Stimulated activated CD4-positive, alpha-beta T cell treated with anti-CD3 and anti-CD28 coated beads, Interleukin-2, amount 100 ng/mL, for 4 hours (primary cell): ENCODE results near the gene CCDC154.
"Not testable (repeated sequence)": the region's sequence is repeated elsewhere in the genome, so short reads cannot be mapped to it uniquely, and the experiment has no call there.

ENCODE experiments used
- DNase-seq: peaks from one replicate; pipeline ENCODE4 v3.0.0-alpha.2; 2020; ENCODE audit warnings: low read depth

Gene CCDC154

GRCh38 chr16:1453316-1453715, 9.0 kb upstream of the CCDC154 start:
- DNase-seq = no peak

GRCh38 chr16:1452530-1452929, 8.2 kb upstream of the CCDC154 start:
- no peak for DNase-seq

- DNase-seq = no peak
These were observed 7.5 kb upstream of the CCDC154 start for GRCh38 chr16:1451702-1452392.

- no peak for DNase-seq
These were observed 6.5 kb upstream of the CCDC154 start for GRCh38 chr16:1450841-1451240.

- DNase-seq = no peak
These were observed 5.9 kb upstream of the CCDC154 start for GRCh38 chr16:1450218-1450617.

GRCh38 chr16:1449201-1449788, 4.9 kb upstream of the CCDC154 start:
- DNase-seq = no peak

- DNase-seq = no peak
These were observed 4.3 kb upstream of the CCDC154 start for GRCh38 chr16:1448536-1449116.

- DNase-seq = no peak
These were observed 3.6 kb upstream of the CCDC154 start for GRCh38 chr16:1447965-1448364.

- no peak for DNase-seq
These were observed 2.1 kb upstream of the CCDC154 start for GRCh38 chr16:1446296-1447080.

- DNase-seq = no peak
These were observed 1.3 kb upstream of the CCDC154 start for GRCh38 chr16:1445518-1446203.

- DNase-seq = no peak
These were observed 568 bp upstream of the CCDC154 start for GRCh38 chr16:1444730-1445517.

GRCh38 chr16:1443403-1443973, 868 bp downstream of the CCDC154 start:
- DNase-seq = no peak

GRCh38 chr16:1442697-1443096, 1.7 kb downstream of the CCDC154 start:
- DNase-seq = no peak

GRCh38 chr16:1441391-1441829, 2.9 kb downstream of the CCDC154 start:
- DNase-seq = no peak

- not testable (repeated sequence) for DNase-seq
These were observed 4.7 kb downstream of the CCDC154 start for GRCh38 chr16:1439699-1440074.

GRCh38 chr16:1439058-1439698, 5.2 kb downstream of the CCDC154 start:
- DNase-seq = no peak

- DNase-seq = no peak
These were observed 5.9 kb downstream of the CCDC154 start for GRCh38 chr16:1438229-1439057.

- DNase-seq = no peak
These were observed 6.8 kb downstream of the CCDC154 start for GRCh38 chr16:1437606-1438005.

GRCh38 chr16:1436731-1437355, 7.5 kb downstream of the CCDC154 start:
- DNase-seq = no peak
